Left cardiac atrium (tissue), 4 donors: ENCODE data around the gene ZNF710. TPM values are rescaled to one million over a fixed set of nuclear protein-coding genes. Genes with fewer than 3 reads are reported as not detected.
A peak's percentile ranks its signal among the peaks of the same experiment; 100 is the strongest.

Source experiments
- ATAC-seq, 2 donors: fragments of 200-7000 bp; cut with Tn5 transposase; one replicate each; pipeline ENCODE4 v1.9.1; 2020; ENCODE audit warnings: mild to moderate bottlenecking in 2 of 2, moderate library complexity in 2 of 2
- DNase-seq: peaks from one replicate; pipeline ENCODE4 v3.0.0-alpha.2; 2020
- intact Hi-C, 2 donors: fragments of 100-400 bp; cut with DNase I; formaldehyde crosslinking; loops; one replicate each; pipeline versions ENCODE4 v1.14.1 to v1.15.1; 2022 to 2023
- total RNA-seq, 2 donors: library from RNA; stranded (reverse); fragmentation: NEBNext Ultra II Directional; extraction: Animal tissue kit (Norgen Biotek cat#: 25700); gene quantifications; one replicate each; pipeline ENCODE4 v1.2.1, GENCODE V29; 2021
- donor health status: DM: no; HTN: yes; CAD: no.
- donor health status: DM: no; HTN: yes; CAD: no; lungs with severe emphysema.
- donor health status: DM: yes; HTN: yes; CAD: no.
- donor health status: Dilated cardiomyopathy.

ZNF710 gene
- total RNA-seq, 2 donors from 2014 or later = 6.7 to 7.0 TPM

- ATAC-seq (no peak), DNase-seq (no peak)
- intact Hi-C loops = no loop called here
Observed at GRCh38 chr15:90049030-90049429, 47.9 kb downstream of the ZNF710 start.

- ATAC-seq (peak; percentile 28 to 50), DNase-seq (peak; percentile 23)
- intact Hi-C loops = no loop called here
Observed at GRCh38 chr15:90049666-90050604, 48.8 kb downstream of the ZNF710 start.

GRCh38 chr15:90051874-90052273 lies 50.8 kb downstream of the ZNF710 start:
- no peak for ATAC-seq
- intact Hi-C loops = no loop called here
- DNase-seq = no peak

GRCh38 chr15:90053685-90054466 lies 52.8 kb downstream of the ZNF710 start:
- intact Hi-C loops = no loop called here
- DNase-seq = no peak
- ATAC-seq = no peak

- intact Hi-C loops = no loop called here
- ATAC-seq (no peak), DNase-seq (no peak)
Observed at GRCh38 chr15:90054618-90055097, 53.5 kb downstream of the ZNF710 start.

- intact Hi-C loops = no loop called here
- no peak for ATAC-seq
- no peak for DNase-seq
Observed at GRCh38 chr15:90055182-90055581, 54.1 kb downstream of the ZNF710 start.

GRCh38 chr15:90056529-90056928 lies 55.4 kb downstream of the ZNF710 start:
- ATAC-seq (no peak), DNase-seq (no peak)
- intact Hi-C loops = no loop called here

GRCh38 chr15:90058308-90058707 lies 57.2 kb downstream of the ZNF710 start:
- ATAC-seq (no peak), DNase-seq (no peak)
- intact Hi-C loops = no loop called here

- ATAC-seq (no peak), DNase-seq (no peak)
- intact Hi-C loops = no loop called here
Observed at GRCh38 chr15:90058775-90059174, 57.7 kb downstream of the ZNF710 start.

GRCh38 chr15:90059208-90059985 lies 58.3 kb downstream of the ZNF710 start:
- peak; percentile 72 to 76 for ATAC-seq
- intact Hi-C loops = no loop called here
- peak; percentile 75 for DNase-seq

- intact Hi-C loops = no loop called here
- DNase-seq (no peak), ATAC-seq (no peak)
Observed at GRCh38 chr15:90060797-90061196, 59.7 kb downstream of the ZNF710 start.

- intact Hi-C loops = no loop called here
- DNase-seq (peak; percentile 61), ATAC-seq (peak in 1 of 2 donors; percentile 14)
Observed at GRCh38 chr15:90062023-90062442, 60.9 kb downstream of the ZNF710 start.

- no peak for DNase-seq
Observed at GRCh38 chr15:90062462-90062932, 61.4 kb downstream of the ZNF710 start.

GRCh38 chr15:90062973-90063769 lies 62.0 kb downstream of the ZNF710 start:
- DNase-seq = no peak
- intact Hi-C loops = no loop called here
- no peak for ATAC-seq

More at GRCh38 chr15:90062462-90062932, 61.4 kb downstream of the ZNF710 start:
- intact Hi-C loops = no loop called here
- ATAC-seq = no peak

- DNase-seq = peak; percentile 42
- intact Hi-C loops = no loop called here
- peak; percentile 21 to 39 for ATAC-seq
Observed at GRCh38 chr15:90063770-90064247, 62.7 kb downstream of the ZNF710 start.

GRCh38 chr15:90064911-90065681 lies 64.0 kb downstream of the ZNF710 start:
- ATAC-seq (peak; percentile 54 to 68), DNase-seq (peak; percentile 78)
- intact Hi-C loops = loop anchor here in 1 of 2 donors (5.0 kb wide), 1 partner anchor 153 kb away; the partner anchor contains the start of gene ARPIN

- ATAC-seq (no peak), DNase-seq (no peak)
- intact Hi-C loops = loop anchor here in 1 of 2 donors (5.0 kb wide), 1 partner anchor 153 kb away; the partner anchor contains the start of gene ARPIN
Observed at GRCh38 chr15:90065682-90066049, 64.5 kb downstream of the ZNF710 start.
